ENCODE results near the gene DBN1. TPM values are rescaled to one million over a fixed set of nuclear protein-coding genes. Genes with fewer than 3 reads are reported as not detected.

DBN1 gene
- total RNA-seq, 1 experiment from 2014 or later, result 127 TPM

- DNase-seq (no peak), ATAC-seq (0 out of 2 replicates have a peak, but pooled peaks have one; percentile 8)
- Histone ChIP-seq H3K4me2 (ENCODE audit: low read length) (no peak overlapping the region), H3K4me1 (ENCODE audit: insufficient read depth, low read length) (no peaks in the 10 kb centered on the region), H3K4me3 (ENCODE audit: low read length) (no peak overlapping the region), H3K9ac (ENCODE audit: low read length) (no peak overlapping the region), H2AFZ (ENCODE audit: low read length) (no peak overlapping the region), H3K27ac (ENCODE audit: low read length) (no peak overlapping the region), H3F3A (ENCODE audit: low read length, unreplicated experiment) (peaks cover 3% of the 10 kb centered on the region), H3K36me3 (ENCODE audit: low read depth, low read length) (peaks cover 5% of the 10 kb centered on the region), H3K27me3 (ENCODE audit: low read length) (no peaks in the 10 kb centered on the region), H3K79me2 (ENCODE audit: low read length) (no peaks in the 10 kb centered on the region), H3K9me2 (replicated peaks; ENCODE audit: low read length) (no peaks in the 10 kb centered on the region), H3K9me3 (ENCODE audit: low read length) (no peaks in the 10 kb centered on the region), H4K20me1 (ENCODE audit: low read length) (no peaks in the 10 kb centered on the region)
- CTCF ChIA-PET, result no interaction called here
- no TSS peak for BruUV-seq (replicated peaks)
- intact Hi-C loops (cut with micrococcal nuclease), result no loop called here
- TF ChIP-seq CTCF (conservative IDR thresholded peaks at IDR 0.05; ENCODE audit: low read depth, low read length) (no peak), EZH2phosphoT487 (IDR thresholded peaks at IDR 0.05; ENCODE audit: borderline replicate concordance, low read length) (no peak)
- POLR2A ChIA-PET (ENCODE audit: unreplicated experiment), result no interaction called here
These were observed 8.9 kb upstream of the DBN1 start for GRCh38 chr5:177482359-177482795.

GRCh38 chr5:177479774-177480173 lies 6.3 kb upstream of the DBN1 start:
- H3K27me3 ChIP-seq (ENCODE audit: low read length), result no peaks in the 10 kb centered on the region
- H3K9me2 ChIP-seq (replicated peaks; ENCODE audit: low read length), result no peaks in the 10 kb centered on the region
- no peak overlapping the region for H3K4me2 ChIP-seq (ENCODE audit: low read length)
- ChIA-PET POLR2A (ENCODE audit: unreplicated experiment) (no interaction called here), CTCF (no interaction called here)
- H3K9me3 ChIP-seq (ENCODE audit: low read length), result no peaks in the 10 kb centered on the region
- no peaks in the 10 kb centered on the region for H3K79me2 ChIP-seq (ENCODE audit: low read length)
- no peak overlapping the region for H2AFZ ChIP-seq (ENCODE audit: low read length)
- H3K4me1 ChIP-seq (ENCODE audit: insufficient read depth, low read length), result no peaks in the 10 kb centered on the region
- H3K9ac ChIP-seq (ENCODE audit: low read length), result no peak overlapping the region
- peak; percentile 1 for DNase-seq
- H3K27ac ChIP-seq (ENCODE audit: low read length), result no peak overlapping the region
- H3K4me3 ChIP-seq (ENCODE audit: low read length), result no peak overlapping the region
- no peak for ATAC-seq
- H3F3A ChIP-seq (ENCODE audit: low read length, unreplicated experiment), result peaks cover 3% of the 10 kb centered on the region
- no peaks in the 10 kb centered on the region for H4K20me1 ChIP-seq (ENCODE audit: low read length)
- BruUV-seq (replicated peaks), result no TSS peak
- no peaks in the 10 kb centered on the region; the same call in 1 of the 2 replicates for H3K36me3 ChIP-seq (ENCODE audit: low read depth, low read length)
- intact Hi-C loops (cut with micrococcal nuclease), result no loop called here
- TF ChIP-seq CTCF (conservative IDR thresholded peaks at IDR 0.05; ENCODE audit: low read depth, low read length) (no peak), EZH2 (IDR thresholded peaks at IDR 0.05; ENCODE audit: low read length, unreplicated experiment) (no peak), EZH2phosphoT487 (IDR thresholded peaks at IDR 0.05; ENCODE audit: borderline replicate concordance, low read length) (no peak)

GRCh38 chr5:177478711-177479646 lies 5.5 kb upstream of the DBN1 start:
- H4K20me1 ChIP-seq (ENCODE audit: low read length), result no peaks in the 10 kb centered on the region
- no peaks in the 10 kb centered on the region; the same call in 1 of the 2 replicates for H3K36me3 ChIP-seq (ENCODE audit: low read depth, low read length)
- TF ChIP-seq EZH2 (IDR thresholded peaks at IDR 0.05; ENCODE audit: low read length, unreplicated experiment), result no peak
- TF ChIP-seq CTCF (conservative IDR thresholded peaks at IDR 0.05; ENCODE audit: low read depth, low read length), result no peak
- TF ChIP-seq EZH2phosphoT487 (IDR thresholded peaks at IDR 0.05; ENCODE audit: borderline replicate concordance, low read length), result no peak
- DNase-seq, result no peak
- no peaks in the 10 kb centered on the region for H3K9me2 ChIP-seq (replicated peaks; ENCODE audit: low read length)
- no peaks in the 10 kb centered on the region for H3K4me1 ChIP-seq (ENCODE audit: insufficient read depth, low read length)
- intact Hi-C loops (cut with micrococcal nuclease), result no loop called here
- peaks cover 3% of the 10 kb centered on the region for H3F3A ChIP-seq (ENCODE audit: low read length, unreplicated experiment)
- no peaks in the 10 kb centered on the region for H3K79me2 ChIP-seq (ENCODE audit: low read length)
- no TSS peak for BruUV-seq (replicated peaks)
- H2AFZ ChIP-seq (ENCODE audit: low read length), result no peak overlapping the region
- no peak for ATAC-seq
- no peak overlapping the region for H3K27ac ChIP-seq (ENCODE audit: low read length)
- H3K9me3 ChIP-seq (ENCODE audit: low read length), result no peaks in the 10 kb centered on the region
- H3K4me3 ChIP-seq (ENCODE audit: low read length), result no peak overlapping the region
- H3K9ac ChIP-seq (ENCODE audit: low read length), result no peak overlapping the region
- ChIA-PET CTCF (no interaction called here), POLR2A (ENCODE audit: unreplicated experiment) (no interaction called here)
- no peaks in the 10 kb centered on the region for H3K27me3 ChIP-seq (ENCODE audit: low read length)
- H3K4me2 ChIP-seq (ENCODE audit: low read length), result no peak overlapping the region

All from PC-3 (cell line).